ENCODE data around the gene VIT.

- TF ChIP-seq CTCF (IDR thresholded peaks at IDR 0.05; ENCODE audit: poor library complexity) = no peak
- TF ChIP-seq EZH2 (IDR thresholded peaks at IDR 0.05; ENCODE audit: borderline replicate concordance) = no peak
- TF ChIP-seq EZH2phosphoT487 (IDR thresholded peaks at IDR 0.05; ENCODE audit: low read depth, severe bottlenecking, unreplicated experiment) = no peak
Measured at GRCh38 chr2:36711741-36712314, 15.3 kb downstream of the VIT start.

All from hepatocyte (in vitro differentiated cells).